ENCODE results near the gene MKS1.

DNA sequence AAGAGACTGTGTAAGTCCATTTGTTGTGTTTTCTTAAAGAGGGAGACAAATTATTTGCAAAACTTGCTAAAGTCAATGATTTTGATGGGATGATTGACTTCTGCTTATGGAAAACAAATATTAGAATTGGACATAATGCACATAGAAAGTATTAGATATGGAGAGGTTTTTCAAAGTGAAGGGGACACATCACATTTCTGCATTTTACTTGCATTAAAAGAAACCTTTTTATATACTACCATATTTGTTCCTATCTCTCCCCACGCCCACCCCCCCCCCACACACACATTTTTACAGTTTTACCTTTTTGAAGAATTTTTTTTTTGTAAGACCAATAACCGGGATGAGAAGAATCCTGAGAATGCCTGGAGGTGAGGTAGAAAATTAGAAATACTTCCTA is 60.9 kb downstream of the MKS1 start:
- TF ChIP-seq, protein P1, sequence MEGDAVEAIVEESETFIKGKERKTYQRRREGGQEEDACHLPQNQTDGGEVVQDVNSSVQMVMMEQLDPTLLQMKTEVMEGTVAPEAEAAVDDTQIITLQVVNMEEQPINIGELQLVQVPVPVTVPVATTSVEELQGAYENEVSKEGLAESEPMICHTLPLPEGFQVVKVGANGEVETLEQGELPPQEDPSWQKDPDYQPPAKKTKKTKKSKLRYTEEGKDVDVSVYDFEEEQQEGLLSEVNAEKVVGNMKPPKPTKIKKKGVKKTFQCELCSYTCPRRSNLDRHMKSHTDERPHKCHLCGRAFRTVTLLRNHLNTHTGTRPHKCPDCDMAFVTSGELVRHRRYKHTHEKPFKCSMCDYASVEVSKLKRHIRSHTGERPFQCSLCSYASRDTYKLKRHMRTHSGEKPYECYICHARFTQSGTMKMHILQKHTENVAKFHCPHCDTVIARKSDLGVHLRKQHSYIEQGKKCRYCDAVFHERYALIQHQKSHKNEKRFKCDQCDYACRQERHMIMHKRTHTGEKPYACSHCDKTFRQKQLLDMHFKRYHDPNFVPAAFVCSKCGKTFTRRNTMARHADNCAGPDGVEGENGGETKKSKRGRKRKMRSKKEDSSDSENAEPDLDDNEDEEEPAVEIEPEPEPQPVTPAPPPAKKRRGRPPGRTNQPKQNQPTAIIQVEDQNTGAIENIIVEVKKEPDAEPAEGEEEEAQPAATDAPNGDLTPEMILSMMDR (IDR thresholded peaks at IDR 0.05; ENCODE audit: low read length) = no peak
- TF ChIP-seq EZH2 (optimal IDR thresholded peaks at IDR 0.05; ENCODE audit: low read depth, low read length) (no peak), EZH2phosphoT487 (IDR thresholded peaks at IDR 0.05; ENCODE audit: low read length) (no peak)

All from MM.1S (cell line).